GM21526 (cell line): ENCODE results near the gene WRAP73.

Experiments
- ATAC-seq: cut with Tn5 transposase; IDR thresholded peaks from one replicate; pipeline ENCODE4 v1.9.1; 2021; ENCODE audit warnings: moderate library complexity; ENCODE audit not compliant: unreplicated experiment, low FRiP score

The WRAP73 gene

GRCh38 chr1:3651026-3651929, 1.4 kb upstream of the WRAP73 start:
- ATAC-seq: no peak

- no peak for ATAC-seq
Measured at GRCh38 chr1:3650248-3651025, 534 bp upstream of the WRAP73 start.

- ATAC-seq: no peak
Measured at GRCh38 chr1:3646596-3646995, 3.3 kb downstream of the WRAP73 start.

- ATAC-seq: no peak
Measured at GRCh38 chr1:3645666-3646355, 4.1 kb downstream of the WRAP73 start.

GRCh38 chr1:3645247-3645646, 4.7 kb downstream of the WRAP73 start:
- ATAC-seq: no peak

GRCh38 chr1:3644273-3644672, 5.6 kb downstream of the WRAP73 start:
- ATAC-seq: no peak

GRCh38 chr1:3642919-3643675, 6.8 kb downstream of the WRAP73 start:
- ATAC-seq: no peak

- no peak for ATAC-seq
Measured at GRCh38 chr1:3641816-3642215, 8.1 kb downstream of the WRAP73 start.

GRCh38 chr1:3641046-3641760, 8.7 kb downstream of the WRAP73 start:
- ATAC-seq: no peak

- no peak for ATAC-seq
Measured at GRCh38 chr1:3640121-3640837, 9.6 kb downstream of the WRAP73 start.

GRCh38 chr1:3639397-3639911, 10.4 kb downstream of the WRAP73 start:
- ATAC-seq: no peak

- ATAC-seq: no peak
Measured at GRCh38 chr1:3638676-3639075, 11.2 kb downstream of the WRAP73 start.

- ATAC-seq: no peak
Measured at GRCh38 chr1:3638027-3638426, 11.9 kb downstream of the WRAP73 start.

- ATAC-seq: no peak
Measured at GRCh38 chr1:3636531-3636930, 13.4 kb downstream of the WRAP73 start.

- no peak for ATAC-seq
Measured at GRCh38 chr1:3636080-3636479, 13.8 kb downstream of the WRAP73 start.

GRCh38 chr1:3634059-3634800, 15.7 kb downstream of the WRAP73 start:
- ATAC-seq: no peak

- ATAC-seq: no peak
Measured at GRCh38 chr1:3633344-3634058, 16.4 kb downstream of the WRAP73 start.
